A204.1 (cell line): ENCODE data around the gene ZNF79.

Source experiments
- FAIRE-seq: peaks from 2 replicates; lab custom pipeline; 2012; peaks lifted over from hg19 to GRCh38; lab: Jason Lieb, UNC

Gene ZNF79

GRCh38 chr9:127398715-127399400 is 25.3 kb upstream of the ZNF79 start:
- no peak for FAIRE-seq

- no peak for FAIRE-seq
Observed at GRCh38 chr9:127399736-127400269, 24.4 kb upstream of the ZNF79 start.

- FAIRE-seq = no peak
Observed at GRCh38 chr9:127402401-127403090, 21.6 kb upstream of the ZNF79 start.

DNA sequence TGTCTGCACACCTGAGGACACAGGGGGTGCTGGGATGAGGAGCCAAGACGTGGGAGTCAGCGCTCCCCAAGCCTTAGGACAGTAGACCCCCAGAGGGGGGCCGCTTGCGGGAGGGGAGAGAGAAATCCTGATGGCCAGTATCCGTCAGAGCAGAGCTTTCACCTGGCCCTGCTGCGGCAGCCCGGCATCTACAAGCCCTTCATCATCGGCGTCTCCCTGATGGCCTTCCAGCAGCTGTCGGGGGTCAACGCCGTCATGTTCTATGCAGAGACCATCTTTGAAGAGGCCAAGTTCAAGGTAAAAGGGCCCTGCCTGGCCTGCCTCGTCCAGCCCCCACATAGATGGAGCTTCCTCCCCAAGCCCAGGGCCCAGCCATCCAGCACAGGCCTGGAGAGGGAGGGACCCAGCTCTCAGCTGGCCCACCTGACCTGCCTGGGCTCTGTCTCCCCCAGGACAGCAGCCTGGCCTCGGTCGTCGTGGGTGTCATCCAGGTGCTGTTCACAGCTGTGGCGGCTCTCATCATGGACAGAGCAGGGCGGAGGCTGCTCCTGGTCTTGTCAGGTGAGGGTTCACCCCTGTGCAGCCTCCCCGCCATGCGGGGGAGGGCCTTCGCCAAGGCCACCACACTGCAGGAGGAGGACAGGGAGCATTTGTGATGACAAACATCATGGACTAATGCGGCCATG is 20.5 kb upstream of the ZNF79 start:
- FAIRE-seq = no peak

GRCh38 chr9:127404631-127405030 is 19.6 kb upstream of the ZNF79 start:
- FAIRE-seq = no peak

GRCh38 chr9:127405344-127406125 is 18.6 kb upstream of the ZNF79 start:
- no peak for FAIRE-seq

DNA sequence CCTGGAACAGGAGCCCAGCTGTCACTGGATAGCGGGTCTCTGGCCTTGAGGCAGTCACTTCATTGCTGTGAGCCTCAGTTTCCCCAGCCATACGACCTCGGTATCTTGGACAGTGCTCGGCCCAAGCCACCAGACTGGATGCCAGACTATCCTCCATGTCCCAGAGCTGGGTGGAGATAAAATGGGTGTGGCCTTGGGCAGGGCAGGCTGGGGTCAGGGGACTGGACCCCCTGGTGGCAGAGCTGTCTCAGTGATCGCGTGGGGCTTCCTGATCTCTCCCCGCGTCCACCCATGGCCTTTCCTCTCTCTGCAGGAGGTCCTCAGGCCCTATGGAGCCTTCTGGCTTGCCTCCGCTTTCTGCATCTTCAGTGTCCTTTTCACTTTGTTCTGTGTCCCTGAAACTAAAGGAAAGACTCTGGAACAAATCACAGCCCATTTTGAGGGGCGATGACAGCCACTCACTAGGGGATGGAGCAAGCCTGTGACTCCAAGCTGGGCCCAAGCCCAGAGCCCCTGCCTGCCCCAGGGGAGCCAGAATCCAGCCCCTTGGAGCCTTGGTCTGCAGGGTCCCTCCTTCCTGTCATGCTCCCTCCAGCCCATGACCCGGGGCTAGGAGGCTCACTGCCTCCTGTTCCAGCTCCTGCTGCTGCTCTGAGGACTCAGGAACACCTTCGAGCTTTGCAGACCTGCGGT is 17.2 kb upstream of the ZNF79 start:
- FAIRE-seq = no peak

DNA sequence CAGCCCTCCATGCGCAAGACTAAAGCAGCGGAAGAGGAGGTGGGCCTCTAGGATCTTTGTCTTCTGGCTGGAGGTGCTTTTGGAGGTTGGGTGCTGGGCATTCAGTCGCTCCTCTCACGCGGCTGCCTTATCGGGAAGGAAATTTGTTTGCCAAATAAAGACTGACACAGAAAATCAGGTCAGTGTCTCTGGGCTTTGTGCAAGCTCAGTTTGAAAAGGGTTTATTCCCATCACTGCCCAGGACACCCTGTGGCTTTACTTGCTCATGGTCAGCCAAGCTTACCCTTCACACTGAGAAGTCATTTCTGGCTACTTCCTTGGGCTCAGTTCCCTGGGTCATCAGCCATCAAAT is 16.7 kb upstream of the ZNF79 start:
- FAIRE-seq = no peak

GRCh38 chr9:127411122-127411521 is 13.1 kb upstream of the ZNF79 start:
- FAIRE-seq = no peak

DNA sequence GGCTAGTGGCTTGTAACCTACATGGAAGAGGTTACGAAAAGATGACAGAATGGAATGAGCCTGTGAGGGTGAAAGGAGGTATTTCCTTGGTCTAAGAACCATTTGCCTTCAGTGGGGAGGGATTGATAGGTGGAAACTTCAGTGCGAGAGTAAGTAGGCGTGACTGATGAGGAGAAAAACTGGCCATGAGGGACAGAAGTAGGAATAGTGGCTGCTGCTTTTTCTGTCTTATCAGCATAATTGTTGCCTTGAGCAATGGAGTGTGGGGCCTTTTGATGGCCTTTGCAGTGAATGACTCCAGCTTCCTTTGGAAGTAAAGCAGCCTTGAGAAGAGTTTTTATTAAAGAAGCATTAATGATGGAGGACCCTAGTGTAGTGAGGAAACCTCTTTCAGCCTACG is 9.0 kb upstream of the ZNF79 start:
- no peak for FAIRE-seq

DNA sequence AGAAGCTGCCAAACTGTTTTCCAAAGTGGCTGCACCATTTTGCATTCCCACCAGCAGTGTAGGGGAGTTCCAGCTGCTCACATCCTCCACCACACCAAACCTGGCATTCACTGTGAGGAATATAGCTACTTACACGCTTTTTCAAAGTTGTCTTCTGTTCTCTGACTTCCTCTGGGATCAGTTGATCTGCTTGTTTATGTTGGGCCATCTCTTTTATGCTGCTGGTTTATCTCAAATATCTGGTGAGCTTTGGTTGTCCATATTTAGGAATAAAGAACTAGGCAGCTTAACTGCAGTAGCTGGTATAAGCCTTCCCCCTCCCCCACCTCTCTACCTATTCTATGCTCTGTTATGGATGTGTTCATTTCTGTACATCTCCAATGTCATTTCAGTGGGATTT is 8.5 kb upstream of the ZNF79 start:
- no peak for FAIRE-seq

DNA sequence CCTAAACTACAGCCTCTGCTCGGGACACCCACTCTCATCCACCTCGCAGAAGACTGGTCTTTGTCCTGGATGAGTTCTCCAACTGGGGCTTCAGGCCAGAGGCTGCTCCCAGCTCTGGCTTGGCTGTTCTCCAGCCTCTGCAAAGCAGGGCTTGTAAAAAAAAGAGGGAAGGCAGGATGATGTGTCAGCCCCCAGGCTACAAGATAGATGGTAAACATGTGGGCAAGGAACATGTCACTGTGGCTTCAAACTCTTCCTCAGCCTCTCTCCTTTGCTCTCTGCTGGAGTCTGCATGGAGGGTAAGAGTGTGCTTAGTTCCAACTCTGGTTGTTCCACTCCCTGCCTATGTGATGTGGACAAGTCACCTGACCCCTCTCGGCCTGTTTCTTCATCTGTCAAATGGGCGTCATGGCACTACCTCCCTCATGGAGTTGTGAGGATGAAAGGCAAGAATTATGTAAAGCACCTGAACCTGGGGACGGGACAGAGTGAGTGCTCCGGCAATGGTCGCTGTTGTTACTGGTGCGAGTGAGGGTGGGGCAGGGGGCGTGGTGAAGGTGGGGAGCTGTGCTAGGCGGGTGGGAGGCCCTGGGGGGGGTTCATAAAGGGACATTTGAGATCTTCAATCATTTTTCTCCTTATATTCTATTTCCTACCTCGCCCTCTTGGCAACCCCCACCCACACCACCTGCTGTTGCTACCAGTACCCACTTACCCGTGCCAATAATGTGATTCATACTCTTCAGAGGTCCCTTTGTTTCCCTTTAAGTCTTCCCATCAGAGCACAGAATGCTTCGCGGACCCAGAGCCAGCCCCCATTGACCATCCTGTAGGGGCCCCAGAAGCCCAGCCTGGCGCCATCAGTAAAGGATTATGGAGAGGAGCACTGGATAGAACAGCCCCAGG is 6.8 kb upstream of the ZNF79 start:
- FAIRE-seq = no peak

DNA sequence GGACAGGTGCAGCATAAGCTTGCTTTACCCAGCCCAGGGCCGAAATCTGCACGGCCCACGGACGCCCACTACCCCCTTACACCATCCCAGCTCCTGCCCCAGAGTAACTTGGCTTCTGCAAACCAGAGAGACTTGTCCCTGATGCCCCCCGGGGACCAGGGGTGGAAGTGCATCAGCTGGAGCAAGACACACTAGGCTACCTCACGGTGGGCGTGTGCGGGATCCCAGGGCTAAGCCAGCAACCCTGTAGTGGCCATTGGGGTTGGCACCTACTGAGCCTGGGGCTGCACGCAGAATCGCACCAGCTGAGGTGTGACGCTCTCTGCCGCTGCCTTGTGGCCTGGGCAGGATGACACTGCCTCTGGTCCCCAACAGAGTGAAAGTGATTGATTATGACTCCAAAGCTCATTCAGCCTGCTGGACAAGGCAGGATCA is 6.1 kb upstream of the ZNF79 start:
- FAIRE-seq = no peak

GRCh38 chr9:127419348-127419747 is 4.8 kb upstream of the ZNF79 start:
- FAIRE-seq = no peak

DNA sequence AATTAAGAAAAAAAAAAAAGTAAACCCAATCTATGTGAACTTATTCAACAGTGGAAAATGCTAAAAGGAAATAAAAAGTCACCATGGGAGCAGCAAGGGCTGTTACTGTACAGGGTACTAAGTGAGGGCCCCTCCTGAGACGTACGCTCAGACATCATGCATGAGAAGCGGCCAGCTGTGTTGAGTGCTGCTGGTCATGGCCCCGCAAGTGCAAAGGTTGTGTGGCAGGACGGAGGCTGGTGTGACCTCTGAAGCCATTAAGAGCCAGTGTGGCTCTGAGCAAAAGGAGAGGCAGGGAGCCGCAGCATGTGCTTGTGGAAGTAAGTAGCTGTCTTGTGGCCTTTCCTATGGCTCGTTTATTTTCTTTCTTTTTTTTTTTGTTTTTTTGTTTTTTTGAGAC is 3.1 kb upstream of the ZNF79 start:
- no peak for FAIRE-seq

DNA sequence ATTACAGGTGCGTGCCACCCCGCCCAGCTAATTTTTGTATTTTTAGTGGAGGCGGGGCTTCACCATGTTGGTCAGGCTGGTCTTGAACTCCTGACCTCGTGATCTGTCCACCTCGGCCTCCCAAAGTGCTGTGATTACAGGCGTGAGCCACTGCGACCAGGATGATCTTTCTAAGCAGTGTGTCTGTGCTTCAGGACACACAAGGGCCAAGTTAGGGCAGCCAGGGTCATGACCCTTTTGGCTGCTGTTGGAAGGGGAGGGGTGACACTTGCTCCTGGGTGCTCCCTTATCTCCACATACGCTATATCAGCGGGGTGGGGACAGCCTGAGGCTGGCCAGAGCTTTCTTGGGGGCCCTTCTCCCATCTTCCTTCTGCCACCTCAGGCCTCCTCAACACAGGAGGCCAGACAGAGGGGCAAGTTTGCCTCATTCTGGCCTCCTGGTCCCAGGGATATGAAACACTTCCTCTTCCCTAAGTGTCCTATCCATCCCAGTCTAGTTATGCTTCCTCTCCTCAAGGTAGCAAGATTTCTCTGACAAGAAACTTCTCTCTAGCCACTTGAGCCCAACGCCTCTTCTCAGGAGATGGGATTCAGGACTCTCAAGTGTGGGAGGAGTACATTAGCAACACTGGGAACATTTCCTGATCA is 1.9 kb upstream of the ZNF79 start:
- FAIRE-seq = no peak

DNA sequence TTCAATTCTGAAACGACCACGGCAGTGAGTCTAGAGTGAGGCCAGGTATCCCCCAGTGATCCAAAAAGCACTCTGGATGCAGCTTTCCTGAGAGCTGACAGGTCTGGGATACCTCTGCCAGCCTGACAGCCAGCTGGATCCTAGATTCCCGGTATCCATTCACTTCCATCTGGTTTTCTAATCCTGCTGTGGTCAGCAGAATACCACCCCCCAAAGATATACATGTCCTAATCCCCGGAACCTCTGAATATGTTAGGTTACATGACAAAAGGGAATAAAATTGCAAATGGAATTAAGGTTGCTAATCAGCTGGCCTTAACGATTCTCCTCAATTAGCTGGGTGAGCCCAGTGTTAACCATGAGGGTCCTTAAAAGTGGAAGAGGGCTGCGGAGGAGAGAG is 1.4 kb upstream of the ZNF79 start:
- FAIRE-seq = no peak

DNA sequence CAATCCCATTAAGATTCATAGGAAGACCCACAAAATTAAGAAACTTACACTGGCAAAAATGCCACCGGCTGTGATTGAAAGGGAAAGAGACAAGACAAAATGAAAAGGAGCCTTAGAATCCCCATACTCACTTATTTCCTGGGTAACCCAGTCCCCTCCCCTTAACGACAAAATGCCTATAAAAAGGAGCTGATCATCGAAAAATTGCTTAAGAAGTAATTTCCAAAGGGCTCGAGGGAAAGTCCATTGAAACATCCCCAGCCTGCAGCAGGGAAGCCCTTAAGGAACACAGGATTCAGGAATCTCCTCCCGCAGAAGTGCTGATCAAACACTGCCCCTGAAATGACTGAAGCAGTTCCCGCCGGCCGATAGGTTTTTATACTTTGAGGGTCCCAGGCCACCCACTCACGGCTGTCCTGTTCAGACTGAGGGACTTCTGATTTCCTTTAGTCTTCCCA is 677 bp upstream of the ZNF79 start:
- no peak for FAIRE-seq

- FAIRE-seq = no peak
Observed at GRCh38 chr9:127424676-127424999, 456 bp downstream of the ZNF79 start.

- FAIRE-seq = no peak
Observed at GRCh38 chr9:127426756-127427155, 2.6 kb downstream of the ZNF79 start.
